GM18951 (cell line): Measurements from ENCODE around the gene QPCTL.
"Not testable (repeated sequence)": the region's sequence is repeated elsewhere in the genome, so short reads cannot be mapped to it uniquely, and the experiment has no call there.

ENCODE experiments used
- POLR2A ChIP-seq: IDR thresholded peaks from 4 replicates; pipeline ENCODE4 v1.6.1; 2011; ENCODE audit warnings: mild to moderate bottlenecking; ENCODE audit not compliant: insufficient read length, insufficient read depth; ENCODE audit errors: extremely low read depth
- in situ Hi-C: fragments of 300-500 bp; cut with MboI; formaldehyde crosslinking; loops from one replicate; pipeline ENCODE4 v1.12.0; 2022; ENCODE audit warnings: low sequenced_read_pairs, mixed read lengths, inconsistent platforms; ENCODE audit not compliant: unreplicated experiment

The QPCTL gene

DNA sequence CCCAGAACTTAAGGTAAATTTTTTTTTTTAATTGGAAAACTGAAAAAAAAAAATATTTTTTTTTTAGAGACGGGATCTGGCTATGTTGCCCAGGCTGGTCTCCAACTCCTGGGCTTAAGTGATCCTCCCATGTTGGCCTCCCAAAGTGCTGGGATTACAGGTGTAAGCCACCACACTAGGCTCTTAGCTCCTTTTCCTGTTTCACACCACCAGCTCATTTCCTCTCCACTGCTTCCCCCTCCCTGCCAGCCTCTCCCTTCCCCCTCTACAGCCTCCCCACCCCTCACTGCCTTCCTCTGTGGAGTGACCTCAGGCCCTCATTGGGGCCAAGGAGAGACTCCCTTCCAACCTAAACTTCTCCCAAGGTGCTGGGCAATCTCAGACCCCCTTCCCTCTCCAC, 28.7 kb upstream of the QPCTL start:
- in situ Hi-C loops: no loop called here

DNA sequence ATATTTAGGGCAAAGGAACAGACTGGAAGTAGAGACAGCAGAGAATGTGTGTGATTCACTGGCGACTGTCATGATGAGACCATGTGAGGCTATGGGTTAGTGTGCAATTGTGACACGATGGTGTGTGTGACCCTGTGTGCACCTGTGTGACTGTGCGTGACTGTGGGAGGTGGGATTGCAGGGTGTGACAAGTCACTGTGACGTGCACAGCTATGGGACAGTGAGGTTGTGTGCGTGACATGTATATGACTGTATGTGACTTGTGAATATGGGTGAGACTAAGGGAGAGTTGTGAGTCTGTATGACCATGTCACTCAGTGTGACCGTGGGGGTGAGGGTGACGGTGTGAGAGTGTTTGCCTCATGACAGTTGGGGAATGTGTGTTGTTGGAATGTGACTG, 27.9 kb upstream of the QPCTL start:
- TF ChIP-seq POLR2A: no peak
- in situ Hi-C loops: no loop called here

More for the DNA sequence above, 28.7 kb upstream of the QPCTL start:
- no peak for TF ChIP-seq POLR2A

DNA sequence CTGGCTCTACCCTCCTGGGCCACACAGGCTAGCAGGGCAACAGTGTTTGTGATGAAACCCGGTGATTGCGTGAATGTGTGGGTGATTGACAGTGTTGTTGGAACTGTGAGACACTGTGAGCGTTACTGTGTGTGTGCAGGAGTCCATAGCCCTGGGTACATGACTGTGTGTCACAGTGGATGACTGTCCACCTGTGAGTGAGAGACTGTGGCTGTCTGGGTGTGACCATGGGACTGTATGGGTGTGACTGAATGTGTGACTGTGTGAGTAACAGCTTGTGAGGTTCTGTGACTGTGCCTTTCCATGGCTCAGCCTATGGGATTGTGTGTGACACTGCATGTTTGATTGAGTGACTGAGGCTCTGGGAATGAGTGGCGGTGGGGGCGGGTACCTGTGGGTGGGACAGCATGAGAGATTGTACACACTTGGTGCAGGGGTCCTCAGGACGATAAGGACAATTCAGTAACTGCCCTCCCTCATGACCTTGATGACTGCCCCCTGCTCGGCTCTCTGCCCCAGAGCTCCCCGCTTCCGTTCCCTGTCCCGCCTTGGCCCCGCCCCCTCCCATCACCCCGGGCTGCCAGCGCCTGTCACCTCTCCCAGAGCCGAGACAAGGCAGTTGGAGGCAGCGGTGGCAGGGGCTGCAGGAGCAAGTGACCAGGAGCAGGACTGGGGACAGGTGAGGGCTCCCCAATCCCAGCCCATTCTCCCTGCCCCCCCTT, 24.7 kb upstream of the QPCTL start, which contains the start of gene GIPR:
Gene GIPR (plus strand): TSS at position 602 of the 722 bp plus-strand sequence. CDS start 1,300 bp downstream, outside the sequence.
- in situ Hi-C loops: no loop called here
- peak; percentile 76 for TF ChIP-seq POLR2A

DNA sequence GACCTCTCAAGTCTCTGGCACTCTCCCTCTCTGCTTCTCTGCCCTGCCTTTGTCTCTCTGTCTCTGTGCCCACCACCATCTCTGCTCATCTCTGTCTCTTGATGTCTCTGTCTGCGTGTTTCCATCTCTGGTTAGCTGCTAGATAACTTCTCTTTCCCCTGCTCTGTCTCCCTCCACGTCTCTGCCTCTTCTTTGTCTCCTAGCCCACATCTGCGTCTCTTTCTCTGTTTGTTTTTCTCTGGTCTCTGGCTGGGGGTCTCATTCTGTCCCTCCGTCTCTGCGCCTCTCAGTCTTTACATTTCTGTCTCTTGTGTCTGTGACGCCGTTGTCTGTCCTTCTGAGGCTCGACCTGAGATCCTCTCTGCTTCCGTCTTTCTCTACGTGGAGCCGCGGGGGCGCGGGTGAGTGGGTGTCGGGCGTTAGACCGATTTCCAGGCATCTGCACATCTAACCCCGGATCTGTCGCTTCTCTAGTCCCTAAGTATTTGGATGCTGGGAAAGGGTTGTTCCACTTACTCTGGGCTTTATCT, 24.1 kb upstream of the QPCTL start:
- in situ Hi-C loops: no loop called here

DNA sequence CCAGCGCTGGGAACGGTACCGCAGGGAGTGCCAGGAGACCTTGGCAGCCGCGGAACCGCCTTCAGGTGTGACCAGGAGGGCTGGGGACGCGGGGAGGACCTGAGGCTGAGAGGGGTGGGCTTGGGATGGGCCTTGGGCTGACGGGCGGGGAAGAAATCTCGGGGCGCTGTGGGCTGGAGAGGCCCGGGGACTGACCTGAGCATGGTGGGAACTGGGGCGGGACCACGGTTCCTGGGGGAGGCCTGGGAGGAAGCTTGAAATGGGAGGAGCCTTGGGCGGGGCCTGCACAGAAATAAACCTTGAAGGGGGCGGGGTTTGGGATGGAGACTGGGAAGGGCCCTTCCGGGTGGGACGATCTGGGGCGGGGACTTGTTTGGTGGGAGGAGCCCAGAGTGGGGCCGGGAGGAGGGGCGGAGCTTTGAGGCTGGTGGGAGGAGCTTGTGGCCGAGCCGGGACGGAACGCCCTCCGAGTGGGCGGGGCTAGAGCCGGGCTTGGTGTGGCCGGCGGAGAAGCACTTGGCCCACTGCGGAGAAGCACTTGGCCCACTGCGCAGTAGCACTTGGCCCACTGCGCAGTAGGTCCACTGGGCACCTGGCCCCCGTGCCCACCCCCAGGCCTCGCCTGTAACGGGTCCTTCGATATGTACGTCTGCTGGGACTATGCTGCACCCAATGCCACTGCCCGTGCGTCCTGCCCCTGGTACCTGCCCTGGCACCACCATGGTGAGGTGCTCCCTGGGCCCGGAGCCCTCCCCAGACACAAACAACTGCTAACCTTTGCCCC, 21.6 kb upstream of the QPCTL start:
- peak; percentile 21 for TF ChIP-seq POLR2A
- in situ Hi-C loops: no loop called here

More for the DNA sequence above, 24.1 kb upstream of the QPCTL start:
- no peak for TF ChIP-seq POLR2A

DNA sequence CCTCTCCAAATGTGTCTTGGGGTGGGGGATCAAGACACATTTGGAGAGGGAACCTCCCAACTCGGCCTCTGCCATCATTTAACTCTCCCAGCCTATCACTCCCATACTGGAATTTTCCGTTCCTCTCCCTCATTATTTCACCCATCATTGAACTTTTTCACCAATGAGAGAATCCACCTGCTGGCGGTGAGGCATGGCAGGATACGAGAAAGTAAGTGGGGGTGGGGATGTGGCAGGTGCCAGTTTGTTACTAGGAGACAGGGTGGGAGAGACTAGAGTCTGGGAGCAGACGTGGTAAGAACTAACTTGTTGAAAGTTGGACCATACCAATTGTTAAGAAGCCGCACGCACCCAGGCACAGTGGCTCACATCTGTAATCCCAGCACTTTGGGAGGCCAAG, 17.5 kb upstream of the QPCTL start:
- in situ Hi-C loops: no loop called here
- TF ChIP-seq POLR2A: no peak

DNA sequence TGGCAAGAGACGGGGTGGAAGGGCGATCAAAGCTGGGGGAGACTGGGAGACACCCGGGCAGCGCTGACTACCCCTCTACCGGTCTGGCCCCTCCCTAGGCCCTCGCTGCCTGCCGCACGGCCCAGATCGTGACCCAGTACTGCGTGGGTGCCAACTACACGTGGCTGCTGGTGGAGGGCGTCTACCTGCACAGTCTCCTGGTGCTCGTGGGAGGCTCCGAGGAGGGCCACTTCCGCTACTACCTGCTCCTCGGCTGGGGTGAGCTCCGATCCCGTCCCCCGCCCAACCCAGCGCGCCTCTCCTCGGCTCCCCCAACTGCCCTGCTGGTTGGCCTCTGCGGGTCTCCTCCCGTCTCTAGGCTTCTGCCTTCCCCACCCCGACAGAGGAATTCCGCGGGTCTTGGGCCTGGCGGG, 15.6 kb upstream of the QPCTL start:
- in situ Hi-C loops: no loop called here
- no peak for TF ChIP-seq POLR2A

DNA sequence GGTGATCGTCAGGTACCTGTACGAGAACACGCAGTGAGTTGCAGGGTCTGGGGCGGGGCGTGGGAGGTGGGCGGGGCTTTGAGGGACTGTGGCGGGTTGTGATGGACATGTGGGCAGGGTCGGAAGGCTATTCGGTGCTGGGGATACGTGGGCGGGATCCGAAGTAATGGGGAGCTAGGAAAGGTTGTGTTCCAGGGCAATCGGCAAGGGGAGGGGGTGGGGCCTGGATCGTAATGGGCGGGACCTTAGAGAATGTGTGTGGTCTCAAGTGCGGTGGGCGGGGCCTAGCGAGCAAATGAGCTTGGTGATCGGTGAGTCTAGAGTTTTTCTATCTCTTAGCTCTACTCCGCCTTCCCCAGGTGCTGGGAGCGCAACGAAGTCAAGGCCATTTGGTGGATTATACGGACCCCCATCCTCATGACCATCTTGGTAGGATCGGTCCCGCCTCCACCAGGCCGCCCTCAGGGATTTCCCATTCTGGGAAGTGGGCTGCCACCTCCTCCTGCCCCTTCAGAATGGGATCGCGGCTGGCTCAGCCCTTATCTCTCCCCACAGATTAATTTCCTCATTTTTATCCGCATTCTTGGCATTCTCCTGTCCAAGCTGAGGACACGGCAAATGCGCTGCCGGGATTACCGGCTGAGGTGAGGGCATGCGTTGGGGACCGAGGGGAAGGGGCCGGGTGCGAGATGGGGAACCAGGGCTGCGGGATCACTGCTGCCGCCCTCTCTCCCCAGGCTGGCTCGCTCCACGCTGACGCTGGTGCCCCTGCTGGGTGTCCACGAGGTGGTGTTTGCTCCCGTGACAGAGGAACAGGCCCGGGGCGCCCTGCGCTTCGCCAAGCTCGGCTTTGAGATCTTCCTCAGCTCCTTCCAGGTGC, 14.9 kb upstream of the QPCTL start:
- in situ Hi-C loops: no loop called here
- no peak for TF ChIP-seq POLR2A

DNA sequence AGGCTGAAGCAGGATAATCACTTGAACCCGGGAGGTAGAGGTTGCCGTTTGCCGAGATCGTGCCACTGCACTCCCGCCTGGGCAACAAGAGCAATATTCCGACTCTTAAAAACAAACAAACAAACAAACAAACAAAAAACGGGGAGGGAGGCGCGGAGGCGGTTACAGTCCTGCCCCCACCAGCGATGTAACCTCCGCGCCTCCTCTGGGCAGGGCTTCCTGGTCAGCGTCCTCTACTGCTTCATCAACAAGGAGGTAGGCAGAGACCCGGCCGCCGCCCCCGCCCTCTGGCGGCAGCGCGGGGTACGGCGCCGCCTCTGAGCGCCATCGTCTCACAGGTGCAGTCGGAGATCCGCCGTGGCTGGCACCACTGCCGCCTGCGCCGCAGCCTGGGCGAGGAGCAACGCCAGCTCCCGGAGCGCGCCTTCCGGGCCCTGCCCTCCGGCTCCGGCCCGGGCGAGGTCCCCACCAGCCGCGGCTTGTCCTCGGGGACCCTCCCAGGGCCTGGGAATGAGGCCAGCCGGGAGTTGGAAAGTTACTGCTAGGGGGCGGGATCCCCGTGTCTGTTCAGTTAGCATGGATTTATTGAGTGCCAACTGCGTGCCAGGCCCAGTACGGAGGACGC, 11.0 kb upstream of the QPCTL start:
- TF ChIP-seq POLR2A: peak; percentile 45
- in situ Hi-C loops: no loop called here

DNA sequence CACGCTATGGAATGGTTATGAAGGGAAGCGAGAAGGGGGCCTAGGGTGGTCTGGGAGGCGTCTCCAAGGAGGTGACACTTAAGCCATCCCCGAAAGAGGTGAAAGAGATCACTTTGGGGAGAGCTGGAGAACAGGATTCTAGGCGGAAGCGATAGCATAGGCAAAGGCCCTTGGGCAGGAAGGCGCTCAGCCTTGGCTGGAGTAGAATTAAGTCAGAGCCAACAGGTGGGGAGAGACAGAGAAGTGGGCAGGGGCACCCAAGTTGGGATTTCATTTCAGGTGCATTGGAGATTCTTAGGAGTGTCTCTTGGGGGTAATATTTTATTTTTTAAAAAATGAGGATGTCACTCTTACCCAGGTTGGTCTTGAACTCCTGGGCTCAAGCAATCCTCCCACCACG, 10.3 kb upstream of the QPCTL start:
- no peak for TF ChIP-seq POLR2A
- in situ Hi-C loops: no loop called here

DNA sequence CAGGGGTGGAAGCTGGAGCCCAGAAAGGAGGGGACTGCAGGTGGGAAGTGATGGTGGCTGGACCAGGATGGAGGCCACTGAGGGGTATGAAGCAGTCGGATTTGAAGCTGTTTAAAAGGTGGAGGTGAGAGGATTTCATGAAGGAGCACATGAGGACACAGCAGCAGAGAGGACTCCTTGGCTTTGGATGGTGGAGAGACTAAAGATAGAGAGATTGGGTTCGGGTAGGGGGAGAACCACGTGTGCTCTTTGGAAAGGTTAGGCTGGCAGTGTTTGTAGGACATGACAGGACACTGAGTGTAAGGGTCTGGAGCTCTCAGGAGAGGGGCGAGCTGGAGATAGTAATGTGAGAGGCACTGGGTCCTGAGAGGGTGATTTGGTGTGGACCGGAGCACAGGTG, 9.6 kb upstream of the QPCTL start:
- in situ Hi-C loops: no loop called here
- peak; percentile 21 for TF ChIP-seq POLR2A

DNA sequence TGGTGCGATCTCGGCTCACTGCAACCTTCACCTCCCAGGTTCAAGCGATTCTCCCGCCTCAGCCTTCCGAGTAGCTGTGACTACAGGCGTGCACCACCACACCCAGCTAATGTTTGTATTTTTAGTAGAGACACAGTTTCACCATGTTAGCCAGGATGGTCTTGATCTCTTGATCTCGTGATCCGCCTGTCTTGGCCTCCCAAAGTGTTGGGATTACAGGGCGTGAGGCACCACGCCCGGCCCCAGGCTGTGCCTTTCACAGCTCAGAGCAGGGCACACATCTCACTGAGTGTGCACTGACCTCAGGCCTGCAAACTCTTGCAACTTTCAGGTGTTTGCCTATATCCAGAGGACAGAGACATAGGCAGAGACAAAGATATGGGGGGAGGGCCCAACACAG, 7.4 kb upstream of the QPCTL start:
- in situ Hi-C loops: not testable (repeated sequence)

DNA sequence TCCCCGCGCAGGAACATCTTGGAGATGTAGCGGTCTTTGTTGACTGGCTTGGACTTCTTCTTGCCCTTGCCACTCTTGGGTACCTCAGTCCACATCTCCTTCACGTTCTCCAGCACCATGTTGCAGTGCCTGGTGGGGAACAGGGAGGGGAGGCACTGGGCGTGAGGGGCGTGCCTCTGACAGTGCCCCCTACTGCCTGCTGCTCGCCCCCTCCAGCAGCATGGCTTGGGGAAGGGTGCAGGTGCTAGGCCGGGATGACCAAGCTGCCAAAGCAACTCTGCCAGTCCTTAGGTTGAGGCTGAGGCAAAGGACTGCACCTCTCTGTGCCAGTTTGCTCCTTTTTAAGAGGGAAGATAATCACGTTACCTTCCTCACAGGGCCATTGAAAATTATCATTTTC, 4.9 kb upstream of the QPCTL start:
- TF ChIP-seq POLR2A: no peak
- in situ Hi-C loops: no loop called here
